IMR-90 (cell line): ENCODE data around the gene HOMEZ. TPM values are rescaled to one million over a fixed set of nuclear protein-coding genes. Genes with fewer than 3 reads are reported as not detected.

Source experiments
- ATAC-seq: fragments of 200-7000 bp; cut with Tn5 transposase; 2 replicates; pipeline ENCODE4 v1.9.1; 2020; ENCODE audit warnings: low read depth, mild to moderate bottlenecking, moderate library complexity
- BruUV-seq: library from RNA; stranded (reverse); fragments of 400-500 nt; replicated peaks from 2 replicates; lab custom pipeline; 2021; lab: Mats Ljungman, UMichigan
- CTCF ChIA-PET: fragments of 300-600 bp; formaldehyde crosslinking; extraction: SDS; loops from one replicate; lab custom pipeline; 2021; ENCODE audit warnings: antibody characterized with exemption; lab: Yijun Ruan, JAX
- POLR2A ChIA-PET: fragments of 300-600 bp; sonication (Branson Sonifier 250); formaldehyde crosslinking; loops from one replicate; lab custom pipeline; 2022; ENCODE audit warnings: antibody characterized with exemption; ENCODE audit not compliant: unreplicated experiment; lab: Charles Lee
- DNase-seq: peaks from one replicate; pipeline ENCODE4 v3.0.0; 2013
- H2AFZ ChIP-seq: replicated peaks from 2 replicates; pipeline ENCODE3; 2013; ENCODE audit warnings: low read length, mild to moderate bottlenecking; ENCODE audit not compliant: poor library complexity
- H2AK5ac ChIP-seq: 2 replicates; pipeline ENCODE4 v1.6.1; 2013; ENCODE audit warnings: low read depth, low read length, inconsistent platforms
- H2AK9ac ChIP-seq: replicated peaks from 2 replicates; pipeline ENCODE3; 2013; ENCODE audit warnings: mild to moderate bottlenecking, low read depth, low read length, moderate library complexity; ENCODE audit not compliant: poor library complexity
- H2BK120ac ChIP-seq: 2 replicates; pipeline ENCODE4 v1.6.1; 2013; ENCODE audit warnings: low read depth, low read length, inconsistent platforms
- H2BK15ac ChIP-seq: 3 replicates; pipeline ENCODE4 v1.6.1; 2013; ENCODE audit warnings: low read depth, low read length, inconsistent platforms
- H2BK20ac ChIP-seq: 2 replicates; pipeline ENCODE4 v1.6.1; 2013; ENCODE audit warnings: low read depth, mild to moderate bottlenecking, inconsistent platforms, low read length, moderate library complexity
- H2BK5ac ChIP-seq: 2 replicates; pipeline ENCODE4 v1.6.1; 2013; ENCODE audit warnings: mild to moderate bottlenecking, low read depth, low read length, inconsistent platforms; ENCODE audit not compliant: poor library complexity, severe bottlenecking
- H3K14ac ChIP-seq: replicated peaks from 2 replicates; pipeline ENCODE4 v1.6.1; 2013; ENCODE audit warnings: low read depth, low read length, inconsistent platforms
- H3K18ac ChIP-seq: 2 replicates; pipeline ENCODE4 v1.6.1; 2013; ENCODE audit warnings: low read depth, low read length, control low read depth
- H3K23ac ChIP-seq: 2 replicates; pipeline ENCODE4 v1.6.1; 2013; ENCODE audit warnings: low read depth, low read length, inconsistent platforms
- H3K27ac ChIP-seq: 2 replicates; pipeline ENCODE4 v1.5.1; 2013; ENCODE audit warnings: mild to moderate bottlenecking, control low read depth, low read length; ENCODE audit not compliant: insufficient read depth
- H3K27me3 ChIP-seq: 2 replicates; pipeline ENCODE4 v1.6.1; 2013; ENCODE audit warnings: low read length; ENCODE audit not compliant: control insufficient read depth, insufficient read depth
- H3K36me3 ChIP-seq: 2 replicates; pipeline ENCODE4 v1.6.1; 2013; ENCODE audit warnings: low read length, mixed read lengths; ENCODE audit not compliant: control insufficient read depth, insufficient read depth
- H3K4ac ChIP-seq: 2 replicates; pipeline ENCODE4 v1.6.1; 2013; ENCODE audit warnings: low read depth, low read length, inconsistent platforms
- H3K4me1 ChIP-seq: 2 replicates; pipeline ENCODE4 v1.6.1; 2013; ENCODE audit warnings: low read length, mixed read lengths; ENCODE audit not compliant: control insufficient read depth, insufficient read depth
- H3K4me2 ChIP-seq: 2 replicates; pipeline ENCODE4 v1.6.1; 2013; ENCODE audit warnings: low read depth, mild to moderate bottlenecking, control low read depth, low read length, moderate library complexity
- H3K4me3 ChIP-seq: 2 replicates; pipeline ENCODE4 v1.5.1; 2013; ENCODE audit warnings: low read depth, mild to moderate bottlenecking, control low read depth, low read length, moderate library complexity; ENCODE audit not compliant: insufficient read depth
- H3K56ac ChIP-seq: 2 replicates; pipeline ENCODE4 v1.6.1; 2013; ENCODE audit warnings: low read length, inconsistent platforms; ENCODE audit not compliant: insufficient read depth; ENCODE audit errors: extremely low read depth
- H3K79me1 ChIP-seq, 2 experiments: 2 replicates each; pipeline ENCODE4 v1.6.1; 2013; ENCODE audit warnings: low read length in 2 of 2, inconsistent platforms in 1 of 2, low read depth in 1 of 2
- H3K9ac ChIP-seq: 2 replicates; pipeline ENCODE4 v1.6.1; 2013; ENCODE audit warnings: low read depth, low read length, control low read depth
- H3K9me1 ChIP-seq: 2 replicates; pipeline ENCODE4 v1.6.1; 2013; ENCODE audit warnings: low read length, inconsistent platforms; ENCODE audit not compliant: insufficient read depth
- H3K9me3 ChIP-seq: 2 replicates; pipeline ENCODE4 v1.6.1; 2013; ENCODE audit warnings: low read length; ENCODE audit not compliant: control insufficient read depth, insufficient read depth
- H4K20me1 ChIP-seq: 2 replicates; pipeline ENCODE4 v1.6.1; 2013; ENCODE audit warnings: low read length, inconsistent platforms; ENCODE audit not compliant: insufficient read depth
- H4K5ac ChIP-seq: 2 replicates; pipeline ENCODE4 v1.6.1; 2013; ENCODE audit warnings: mild to moderate bottlenecking, low read depth, low read length, control low read depth
- H4K8ac ChIP-seq, 2 experiments: 2 replicates each; pipeline ENCODE4 v1.6.1; 2013; ENCODE audit warnings: low read depth in 2 of 2, low read length in 2 of 2, control low read depth in 1 of 2, inconsistent platforms in 1 of 2
- H4K91ac ChIP-seq: 2 replicates; pipeline ENCODE4 v1.6.1; 2013; ENCODE audit warnings: low read depth, low read length, inconsistent platforms; ENCODE audit not compliant: insufficient read depth
- RFX5 ChIP-seq: IDR thresholded peaks from 2 replicates; pipeline ENCODE4 v1.8.0; 2012; ENCODE audit warnings: low read depth, mild to moderate bottlenecking, low read length, moderate library complexity
- WGBS, 2 experiments: methylation state at CpG; one replicate each; pipeline versions ENCODE4 v1.1.5 to v1.1.7; 2013; ENCODE audit warnings: missing lambda C conversion rate in 2 of 2; ENCODE audit not compliant: insufficient read length in 1 of 2; ENCODE audit errors: extremely low coverage in 2 of 2; 5-methylcytosine and 5-hydroxymethylcytosine counted together
- dilution Hi-C: fragments of 300-500 bp; cut with HindIII; formaldehyde crosslinking; loops from one replicate; pipeline ENCODE4 v1.14.3; 2018; ENCODE audit warnings: low sequenced_read_pairs; ENCODE audit not compliant: unreplicated experiment
- in situ Hi-C: fragments of 300-500 bp; cut with MboI; formaldehyde crosslinking; loops from 3 replicates; pipeline ENCODE4 v1.14.3; 2019; ENCODE audit warnings: low sequenced_read_pairs, inconsistent platforms, mixed read lengths
- intact Hi-C: fragments of 100-400 bp; cut with micrococcal nuclease; formaldehyde crosslinking; loops from 2 replicates; pipeline ENCODE4 v1.10.0; 2022
- polyA plus RNA-seq, 3 experiments: library from polyadenylated mRNA; depleted of rRNA; stranded (reverse); fragments of >200 nt; gene quantifications; 2 replicates each; pipeline ENCODE4 v1.2.3, GENCODE V29; 2012; ENCODE audit warnings: low replicate concordance in 1 of 3
- total RNA-seq: library from RNA; depleted of rRNA; stranded (reverse); fragments of >200 nt; gene quantifications from 2 replicates; pipeline ENCODE4 v1.2.3, GENCODE V29; 2012
- TF ChIP-seq, protein P1 (sequence below): fragments of 150-350 bp; IDR thresholded peaks from 2 replicates; pipeline ENCODE4 v1.6.1; 2016; ENCODE audit warnings: low read depth, mild to moderate bottlenecking, low read length, moderate library complexity, borderline replicate concordance

The HOMEZ gene
- total and polyA plus RNA-seq, 2 of the 4 experiments (the other 2 are of a cell fraction): 7.7 to 9.7 TPM

DNA sequence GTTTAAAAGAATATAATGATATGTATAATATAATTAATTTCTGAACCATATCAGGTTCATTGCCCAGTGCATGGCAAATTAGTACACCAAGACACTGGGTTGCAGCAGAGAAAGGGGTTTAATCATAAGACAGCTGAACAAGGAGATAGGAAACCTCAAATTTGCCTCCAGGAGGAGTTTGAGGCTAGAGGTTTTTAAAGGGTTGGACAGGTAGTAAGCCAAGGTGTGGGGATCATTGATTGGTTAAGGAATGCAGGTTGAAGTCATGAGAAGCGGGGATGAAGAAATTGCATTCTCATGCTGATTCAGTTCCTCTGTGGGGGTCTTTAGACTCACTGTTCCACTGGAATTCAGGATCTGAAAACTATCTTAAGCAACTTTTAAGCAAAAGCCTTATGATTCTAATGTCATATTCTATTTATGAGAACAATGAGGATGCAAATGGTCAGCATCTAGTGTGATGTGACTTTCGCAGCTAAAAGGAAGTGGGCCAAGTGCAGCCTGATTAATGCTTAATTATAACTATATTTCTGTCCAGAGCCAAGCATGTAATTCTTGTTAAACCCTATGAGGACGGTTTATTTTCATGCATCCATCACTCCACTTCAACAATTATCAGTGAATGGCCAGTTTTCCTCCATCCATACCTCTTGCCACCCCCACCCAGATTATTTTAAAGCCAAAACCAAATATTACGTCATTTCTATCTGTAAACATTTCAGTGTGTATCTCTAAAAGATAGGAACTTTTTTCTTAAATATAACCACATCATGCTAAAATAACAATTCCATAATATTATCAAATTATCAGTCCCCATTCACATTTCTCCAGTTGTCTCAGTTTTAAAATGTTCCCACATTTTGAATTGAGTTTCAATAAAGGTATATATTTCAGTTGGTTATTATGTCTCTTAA lies 33.3 kb downstream of the HOMEZ start:
- in situ Hi-C loops (no loop called here), intact Hi-C loops (no loop called here), dilution Hi-C loops (no loop called here)
- H4K91ac ChIP-seq: no peak overlapping the region
- no peak overlapping the region for H2AK5ac ChIP-seq
- 8% methylated on average over 1 of the region's 4 CpGs; no CpG with 5 or more reads in 1 of the 2 experiments for WGBS, 2 experiments
- no peak overlapping the region for H3K4me3 ChIP-seq
- H3K4me2 ChIP-seq: no peak overlapping the region
- no peaks in the 10 kb centered on the region for H3K79me1 ChIP-seq
- H3K23ac ChIP-seq: no peak overlapping the region
- H3K27ac ChIP-seq: no peak overlapping the region
- H3K14ac ChIP-seq: no peak overlapping the region
- no peak overlapping the region for H3K18ac ChIP-seq
- H4K8ac ChIP-seq: no peak overlapping the region
- CTCF ChIA-PET: no interaction called here
- POLR2A ChIA-PET: no interaction called here
- H3K4ac ChIP-seq: no peak overlapping the region
- TF ChIP-seq RFX5: no peak
- TF ChIP-seq, protein P1, sequence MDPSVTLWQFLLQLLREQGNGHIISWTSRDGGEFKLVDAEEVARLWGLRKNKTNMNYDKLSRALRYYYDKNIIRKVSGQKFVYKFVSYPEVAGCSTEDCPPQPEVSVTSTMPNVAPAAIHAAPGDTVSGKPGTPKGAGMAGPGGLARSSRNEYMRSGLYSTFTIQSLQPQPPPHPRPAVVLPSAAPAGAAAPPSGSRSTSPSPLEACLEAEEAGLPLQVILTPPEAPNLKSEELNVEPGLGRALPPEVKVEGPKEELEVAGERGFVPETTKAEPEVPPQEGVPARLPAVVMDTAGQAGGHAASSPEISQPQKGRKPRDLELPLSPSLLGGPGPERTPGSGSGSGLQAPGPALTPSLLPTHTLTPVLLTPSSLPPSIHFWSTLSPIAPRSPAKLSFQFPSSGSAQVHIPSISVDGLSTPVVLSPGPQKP: no peak
- H3K36me3 ChIP-seq: no peaks in the 10 kb centered on the region
- no peak overlapping the region for H4K5ac ChIP-seq
- no peaks in the 10 kb centered on the region for H3K9me1 ChIP-seq
- H3K9me3 ChIP-seq: no peaks in the 10 kb centered on the region
- no peak overlapping the region for H2BK15ac ChIP-seq
- DNase-seq (no peak), ATAC-seq (no peak)
- H2BK5ac ChIP-seq: no peak overlapping the region
- H3K56ac ChIP-seq: no peak overlapping the region
- no peak overlapping the region for H2BK20ac ChIP-seq
- H2BK120ac ChIP-seq: no peak overlapping the region
- H3K4me1 ChIP-seq: no peaks in the 10 kb centered on the region
- BruUV-seq: no TSS peak
- H4K20me1 ChIP-seq: no peaks in the 10 kb centered on the region
- no peak overlapping the region for H2AK9ac ChIP-seq
- no peak overlapping the region for H2AFZ ChIP-seq
- H3K27me3 ChIP-seq: peaks cover 11% of the 10 kb centered on the region
- no peak overlapping the region for H3K9ac ChIP-seq
